ENCODE measurements around the gene SH3RF3.
A peak's percentile ranks its signal among the peaks of the same experiment; 100 is the strongest.

The SH3RF3 gene

DNA sequence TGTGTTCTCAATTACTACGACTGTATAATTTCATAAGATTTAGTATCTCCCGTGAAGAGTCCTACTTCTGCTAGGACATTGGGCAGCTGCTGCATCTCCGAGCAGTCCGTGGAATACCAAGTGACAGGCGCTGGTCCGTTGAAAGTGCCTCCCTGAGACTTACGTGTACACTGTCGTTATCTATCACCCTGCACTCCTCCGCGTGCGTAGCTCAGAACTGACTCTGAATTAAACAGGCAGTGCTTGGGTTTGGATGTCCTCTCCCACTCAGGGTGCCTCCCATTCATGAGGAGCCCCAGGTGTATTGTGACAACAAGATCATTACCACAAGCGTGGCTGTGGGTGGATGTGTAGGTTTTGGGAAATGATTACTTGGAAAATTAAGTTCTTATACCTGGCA lies 148.4 kb downstream of the SH3RF3 start:
- peak in 4 of 56 donors; percentile 14 to 28 (median 20) for DNase-seq

DNA sequence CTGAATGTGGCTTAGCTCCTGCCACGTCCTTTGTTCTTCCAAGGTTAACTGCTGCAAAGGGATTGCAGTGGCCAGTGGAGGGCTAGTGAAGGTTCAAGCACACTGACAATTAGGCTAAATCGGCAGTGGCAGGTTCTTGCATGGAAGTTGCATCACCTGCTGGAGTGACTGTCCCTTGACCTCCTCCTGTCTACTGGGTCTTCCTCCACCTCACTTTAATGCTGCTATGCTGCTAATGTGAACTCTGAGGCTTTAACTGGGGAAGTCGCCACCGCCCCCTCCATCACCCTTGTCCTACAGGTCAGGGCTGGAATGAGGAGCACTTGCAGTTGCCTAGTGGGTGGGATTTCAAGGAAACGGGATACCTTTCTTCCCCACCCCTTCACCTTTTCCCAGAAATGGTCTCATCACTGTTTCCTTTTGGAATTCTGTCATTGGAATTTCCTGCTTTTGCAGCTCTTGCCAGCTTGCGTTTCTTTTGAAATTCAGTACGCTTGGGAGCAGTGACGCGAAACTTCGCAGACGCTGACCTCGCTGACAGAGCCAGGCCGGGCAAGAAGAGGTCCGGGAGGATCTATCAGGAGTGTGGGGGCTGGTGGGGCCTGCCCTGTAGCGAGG lies 150.3 kb downstream of the SH3RF3 start:
- no peak for DNase-seq

DNA sequence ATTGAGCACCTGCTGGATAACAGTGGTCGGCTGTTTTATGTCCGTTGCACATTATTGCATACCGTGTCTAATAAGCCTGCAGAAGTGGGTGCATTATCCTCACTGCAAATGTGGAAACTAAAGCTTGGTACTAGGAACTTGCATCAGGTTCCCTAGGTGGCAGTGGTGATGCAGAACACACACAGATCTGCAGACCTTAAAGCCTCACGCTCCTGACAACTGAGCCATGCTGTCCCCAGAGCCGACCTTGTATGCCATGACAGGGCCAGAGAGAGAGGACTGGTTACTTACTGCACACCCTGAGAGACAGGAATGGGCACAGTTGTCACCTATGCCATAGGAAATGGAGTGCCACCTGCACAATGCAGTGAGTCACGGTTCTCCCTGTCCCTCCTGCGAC lies 151.8 kb downstream of the SH3RF3 start:
- peak in 1 of 56 donors; percentile 11 for DNase-seq

DNA sequence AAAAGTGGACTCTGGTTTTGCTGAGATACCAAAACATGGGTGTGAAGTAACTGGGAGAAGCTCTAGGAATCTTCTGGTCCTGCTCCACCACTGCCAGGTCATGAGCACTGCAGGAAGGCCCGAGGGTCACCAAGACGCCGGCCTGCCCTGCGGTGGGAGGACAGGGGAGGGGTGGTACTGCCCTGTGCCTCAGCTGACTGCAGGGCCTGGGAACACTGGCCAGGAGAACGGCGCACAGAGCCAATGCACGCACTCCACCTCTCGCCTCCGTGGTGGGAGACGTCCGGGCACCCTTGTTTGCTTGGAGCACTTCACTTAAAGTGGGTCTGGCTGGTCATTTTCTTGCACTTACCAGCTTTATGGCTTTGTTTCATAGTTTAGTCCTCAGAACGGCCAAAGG lies 153.4 kb downstream of the SH3RF3 start:
- DNase-seq: no peak

DNA sequence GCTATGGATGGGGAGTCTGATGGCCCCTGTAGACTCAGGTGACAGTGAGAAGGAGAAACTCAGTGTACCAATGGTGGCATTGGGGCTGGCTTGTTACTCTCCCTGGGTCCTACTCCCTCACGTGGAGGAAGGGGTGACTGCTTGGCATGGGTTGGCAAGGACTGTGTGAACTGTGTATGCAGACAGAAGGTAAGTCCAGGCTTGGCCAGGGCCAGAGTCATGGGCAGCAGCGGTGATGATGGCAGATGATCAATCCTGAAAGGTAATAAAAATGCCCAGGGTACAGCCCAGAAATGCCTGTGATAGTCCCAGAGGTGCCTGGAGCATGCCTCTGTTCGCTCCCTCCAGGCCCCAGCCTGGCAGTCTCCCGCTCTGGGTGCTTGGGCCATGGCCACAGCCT lies 153.9 kb downstream of the SH3RF3 start:
- DNase-seq: no peak

DNA sequence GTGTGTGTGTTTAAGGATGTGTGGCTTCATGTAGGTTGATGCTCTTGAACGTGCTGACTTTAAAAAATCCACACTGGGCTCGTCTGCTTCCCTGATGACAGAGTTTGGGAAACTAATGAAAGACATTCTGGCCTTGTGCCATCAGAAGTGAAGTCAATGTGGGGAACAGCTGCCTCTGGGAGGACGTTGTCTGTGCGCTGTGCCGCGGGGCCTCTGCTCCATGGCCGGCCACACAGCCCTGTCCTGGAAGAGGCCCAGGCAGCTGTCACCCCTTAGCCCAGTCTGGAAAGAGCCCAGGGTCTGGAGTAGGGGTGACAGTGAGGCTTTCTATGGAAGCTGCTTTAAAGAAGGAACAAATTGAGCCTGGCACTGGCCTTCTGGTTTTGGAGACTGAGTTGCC lies 155.8 kb downstream of the SH3RF3 start:
- peak in 8 of 56 donors; percentile 14 to 44 (median 35) for DNase-seq

DNA sequence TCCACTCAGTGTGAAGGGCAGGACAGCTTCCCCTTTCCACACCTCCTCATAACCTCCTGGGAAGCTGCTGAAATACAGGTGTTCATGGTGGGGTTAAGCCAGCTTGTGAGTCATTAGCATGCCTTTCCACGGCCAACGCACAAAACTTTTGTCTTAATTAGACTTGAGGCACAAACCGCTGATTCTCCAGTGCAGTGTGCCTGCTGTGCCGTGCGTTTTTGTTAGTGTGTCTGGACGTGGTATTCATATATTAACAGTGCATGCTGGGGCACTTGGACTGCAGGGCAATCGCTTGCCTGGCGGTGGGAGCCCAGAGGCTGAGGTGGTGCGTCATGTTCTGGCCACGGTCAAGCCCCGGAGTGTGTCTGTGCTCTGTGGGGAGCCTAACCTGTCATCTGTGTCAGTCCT lies 156.2 kb downstream of the SH3RF3 start:
- peak in 7 of 56 donors; percentile 10 to 44 (median 37) for DNase-seq

DNA sequence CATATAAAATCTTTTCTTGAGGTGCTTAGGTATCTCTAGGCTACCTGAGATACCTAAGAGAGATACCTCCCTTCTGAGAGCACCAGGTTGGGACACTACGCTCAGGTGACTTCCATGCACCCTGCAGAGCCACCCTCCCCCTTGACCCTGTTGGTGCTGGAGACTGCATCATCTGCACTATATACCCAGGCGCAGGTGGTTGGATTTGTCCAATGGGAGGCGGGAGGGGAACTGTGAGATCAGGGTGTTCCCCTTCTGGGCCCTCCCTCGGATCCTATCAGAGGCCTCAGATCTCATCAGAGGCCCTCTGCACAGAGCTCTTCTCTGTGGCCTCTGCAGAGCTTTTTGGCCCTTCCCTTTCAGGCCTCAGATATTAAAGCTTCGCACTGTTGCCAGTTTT lies 158.4 kb downstream of the SH3RF3 start:
- no peak for DNase-seq

DNA sequence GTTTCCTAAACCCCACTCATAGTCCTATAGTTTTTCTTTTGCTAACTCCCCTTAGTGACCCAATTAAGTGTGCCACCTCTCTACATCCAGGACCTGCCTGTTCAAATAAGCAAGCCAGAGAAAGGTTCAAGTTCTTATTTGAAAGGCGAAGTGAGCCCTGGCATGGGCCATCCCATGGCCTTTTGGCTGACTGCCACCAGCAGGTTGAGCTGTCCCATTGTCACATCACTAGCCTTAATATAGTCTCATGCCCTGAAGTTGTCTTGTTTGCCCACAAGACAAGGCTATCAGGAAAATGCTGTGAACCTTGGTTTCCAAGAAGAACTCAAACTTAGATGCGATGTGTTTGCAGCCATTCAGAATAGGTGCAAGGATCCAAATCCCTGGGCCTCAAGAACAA lies 158.8 kb downstream of the SH3RF3 start:
- no peak for DNase-seq

DNA sequence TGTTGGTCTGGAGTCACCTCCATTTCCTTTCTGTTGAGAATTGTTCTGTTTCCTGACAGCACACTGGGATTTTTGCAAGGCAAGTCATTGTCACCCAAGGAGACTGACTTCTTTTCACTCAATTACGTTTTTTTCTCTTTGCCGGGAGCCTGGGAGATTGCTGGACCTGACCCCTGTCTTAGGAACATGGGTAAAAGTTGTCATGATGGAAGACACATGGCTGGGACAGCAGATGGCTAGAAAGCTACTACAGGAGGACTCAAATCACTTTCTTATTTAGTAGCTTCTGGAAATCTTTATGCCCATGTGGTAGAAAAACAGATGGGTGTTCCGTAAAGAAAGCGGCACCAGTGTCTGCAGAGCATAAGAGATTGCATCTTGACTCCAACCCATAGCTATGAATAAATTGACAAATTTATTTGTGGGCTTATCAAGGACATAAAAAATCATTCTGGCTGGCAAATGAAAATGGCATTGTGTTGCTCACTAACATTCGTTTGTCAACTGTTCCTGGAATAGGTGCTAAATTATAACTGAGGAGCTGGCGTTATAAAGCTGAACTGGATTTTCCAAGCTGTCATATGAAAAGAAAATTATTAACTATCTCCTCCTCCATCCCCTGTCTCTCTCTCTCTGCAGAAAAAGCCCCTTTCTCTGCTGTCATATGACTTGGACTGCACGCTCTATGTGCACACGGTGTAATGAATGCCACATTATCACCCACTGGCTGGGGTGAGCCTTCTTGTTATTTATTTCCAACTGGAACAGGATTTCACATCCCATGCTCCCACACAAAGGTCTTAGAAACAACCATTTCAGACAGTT lies 159.8 kb downstream of the SH3RF3 start:
- peak in 2 of 56 donors; percentile 12 to 16 for DNase-seq

DNA sequence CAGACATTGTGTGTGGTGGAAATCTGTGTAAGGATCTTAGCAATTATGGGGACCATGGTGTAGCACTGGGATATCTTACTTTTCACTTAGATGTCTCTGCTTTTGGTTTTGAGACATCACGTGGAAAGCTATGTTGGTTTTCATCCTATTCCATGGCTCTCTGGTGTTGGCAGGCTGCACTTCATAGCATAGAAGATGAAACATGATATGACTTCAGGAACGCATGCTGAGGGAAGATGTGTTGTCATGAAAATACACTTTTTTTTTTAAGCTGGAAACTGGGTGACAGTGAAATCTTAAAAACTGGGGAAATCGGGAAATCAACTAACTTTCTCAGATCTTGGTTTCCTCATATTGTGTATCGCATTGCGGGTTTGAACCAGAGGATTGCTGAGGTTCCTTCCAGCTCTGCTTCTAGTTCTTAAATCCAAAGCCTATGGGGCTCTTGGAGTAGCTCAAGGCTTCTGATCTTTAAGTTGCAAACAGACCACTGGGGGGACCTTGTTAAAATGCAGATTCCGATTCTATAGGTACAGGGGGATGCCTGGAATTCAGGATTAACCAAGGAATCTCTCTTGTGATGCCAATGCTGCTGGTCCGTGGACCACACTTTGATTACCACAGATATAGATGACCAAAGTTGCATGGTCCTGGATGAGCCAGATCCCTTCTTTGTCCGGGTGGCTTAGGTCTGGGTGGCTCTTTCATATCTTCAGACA lies 160.7 kb downstream of the SH3RF3 start:
- DNase-seq: no peak

DNA sequence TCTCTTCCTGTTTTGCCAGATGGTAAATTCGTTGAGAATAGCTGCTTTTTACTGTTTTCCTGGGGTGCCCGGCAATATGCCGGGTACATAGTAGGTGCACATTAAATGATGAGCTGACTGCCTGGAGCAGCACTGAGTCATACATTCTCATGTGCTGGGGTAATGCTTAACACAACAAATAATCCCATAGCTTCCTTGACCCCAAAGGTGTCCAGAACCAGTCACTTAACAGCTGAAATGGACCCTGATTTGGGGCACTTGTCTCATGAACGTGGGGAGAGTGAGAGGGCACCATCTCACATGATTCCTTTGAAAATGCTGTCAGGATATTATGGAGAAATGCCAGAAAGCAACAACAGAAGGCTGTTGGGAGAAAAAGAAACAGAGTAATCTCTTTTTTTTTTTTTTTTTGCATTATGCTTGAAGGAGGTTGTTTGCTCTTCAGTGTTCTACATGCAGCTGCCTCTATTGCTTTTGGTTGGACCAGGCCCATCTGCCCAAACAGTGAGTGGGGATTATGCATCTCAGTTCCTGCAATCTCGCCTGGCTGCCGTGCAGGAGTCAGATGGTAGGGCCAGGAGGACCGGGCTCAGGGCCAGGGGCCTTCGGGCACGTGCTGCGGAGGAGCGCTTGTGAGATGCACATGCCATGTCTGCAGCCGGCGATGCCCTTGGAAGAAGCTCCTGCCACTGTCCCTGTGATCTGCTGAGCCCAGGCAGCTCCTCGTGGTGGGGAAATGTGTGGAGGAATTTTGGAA lies 162.1 kb downstream of the SH3RF3 start:
- DNase-seq: peak in 24 of 56 donors; percentile 6 to 51 (median 23)

DNA sequence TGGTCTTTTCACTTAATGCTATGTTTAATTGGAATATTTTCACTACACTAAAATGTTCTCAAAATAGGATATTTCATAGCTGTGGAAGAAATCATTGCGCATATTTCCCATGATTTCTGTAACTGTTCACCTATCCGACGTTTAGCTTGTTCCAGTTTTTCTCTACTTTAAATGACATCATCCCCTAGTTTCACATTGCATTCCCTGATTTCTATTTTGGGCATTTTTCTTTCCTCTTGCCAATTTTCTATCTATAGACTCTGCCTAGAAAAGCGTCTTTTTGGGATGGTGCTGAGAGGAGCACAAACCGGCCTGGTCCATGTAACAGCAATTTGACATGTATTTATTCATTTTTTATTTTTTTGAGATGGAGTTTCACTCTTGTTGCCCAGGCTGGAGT lies 163.4 kb downstream of the SH3RF3 start:
- no peak for DNase-seq

DNA sequence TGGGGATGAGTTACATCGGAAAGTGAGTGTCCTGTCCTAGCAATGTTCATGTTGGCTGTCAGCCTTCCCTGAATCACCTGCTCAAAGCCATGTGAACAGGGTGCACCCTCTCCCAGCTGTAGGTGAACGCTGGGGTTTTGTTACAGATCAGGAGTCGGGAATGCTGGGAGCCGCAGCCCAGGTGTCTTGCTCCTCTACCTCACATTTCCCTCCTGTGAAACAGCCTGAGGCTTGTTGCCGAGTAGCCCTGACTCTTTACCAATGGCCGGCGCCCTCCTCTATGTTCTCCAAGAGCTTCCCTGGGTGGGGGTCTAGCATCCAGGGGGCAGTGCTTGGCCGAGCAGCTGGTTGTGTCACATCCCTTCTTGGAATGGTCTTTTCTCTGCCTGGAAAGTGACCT lies 164.7 kb downstream of the SH3RF3 start:
- DNase-seq: no peak

DNA sequence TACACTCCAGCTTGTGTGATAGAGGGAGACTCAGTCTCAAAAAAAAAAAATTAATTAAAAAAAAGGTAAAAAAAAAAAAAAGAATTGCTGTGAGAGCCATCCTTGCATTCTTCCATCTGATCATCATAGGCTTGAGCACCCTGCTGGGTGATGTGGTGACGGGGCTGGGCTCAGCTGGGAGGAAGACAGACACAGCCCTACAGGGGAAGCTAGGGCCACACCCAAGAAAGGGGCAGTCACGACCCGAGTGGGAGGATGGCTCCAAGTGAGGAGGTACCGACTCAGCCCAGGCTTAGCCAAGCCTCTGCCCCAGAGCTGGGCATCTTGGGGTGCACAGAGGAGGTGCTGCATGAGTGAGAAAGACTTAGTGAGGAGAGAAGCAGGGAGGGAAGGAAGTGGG lies 165.5 kb downstream of the SH3RF3 start:
- DNase-seq: no peak

DNA sequence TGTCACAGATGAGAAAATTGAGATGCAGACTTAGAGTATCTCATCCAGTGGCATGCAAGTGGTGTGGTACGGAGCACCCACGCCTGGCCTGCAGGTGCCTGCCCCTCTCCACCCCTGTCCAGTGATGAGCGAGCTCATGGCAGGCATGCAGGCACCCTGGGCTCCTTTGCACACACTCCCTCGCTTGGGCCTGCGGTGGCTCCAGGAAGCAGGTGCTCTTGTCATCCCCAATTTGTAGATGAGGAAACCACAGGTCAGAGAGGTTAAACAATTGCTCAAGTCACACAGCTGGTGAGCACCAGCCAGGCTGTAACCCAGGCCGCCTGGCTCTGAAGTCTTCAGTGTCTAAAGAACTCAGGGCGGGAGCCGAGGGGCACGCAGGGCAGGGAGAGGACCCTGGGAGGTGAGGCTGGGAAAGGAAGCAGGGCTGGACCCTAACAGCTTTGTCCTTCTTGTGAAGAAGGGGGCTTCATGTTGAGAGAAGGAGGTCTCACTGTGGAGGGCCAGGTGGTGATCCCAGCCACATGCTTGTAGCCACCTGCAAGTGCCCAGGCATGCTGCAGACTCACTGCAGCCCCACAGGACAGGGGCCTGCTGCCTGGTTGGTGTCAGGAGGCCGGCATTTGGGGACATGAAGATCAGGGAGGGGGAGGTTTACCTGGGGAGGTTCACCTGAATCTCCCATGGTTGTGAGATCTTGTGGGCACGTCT lies 166.2 kb downstream of the SH3RF3 start:
- DNase-seq: no peak

DNA sequence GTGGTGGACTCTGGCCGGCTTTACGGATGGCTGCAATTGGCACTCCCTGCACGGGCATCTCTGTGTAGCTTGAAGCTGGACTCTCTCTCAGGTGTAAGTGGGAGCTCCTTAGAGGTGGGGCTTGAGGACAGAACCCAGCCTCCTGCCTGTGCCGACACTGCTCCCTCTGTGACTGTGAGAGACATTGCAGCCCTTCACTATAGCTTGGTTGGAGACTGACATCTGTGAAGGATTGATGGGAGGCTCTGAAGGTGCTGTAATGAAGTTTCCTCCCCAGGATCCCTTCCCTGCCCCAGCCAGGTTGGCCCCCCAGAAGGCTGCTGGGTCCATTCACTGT lies 166.7 kb downstream of the SH3RF3 start:
- DNase-seq: no peak

DNA sequence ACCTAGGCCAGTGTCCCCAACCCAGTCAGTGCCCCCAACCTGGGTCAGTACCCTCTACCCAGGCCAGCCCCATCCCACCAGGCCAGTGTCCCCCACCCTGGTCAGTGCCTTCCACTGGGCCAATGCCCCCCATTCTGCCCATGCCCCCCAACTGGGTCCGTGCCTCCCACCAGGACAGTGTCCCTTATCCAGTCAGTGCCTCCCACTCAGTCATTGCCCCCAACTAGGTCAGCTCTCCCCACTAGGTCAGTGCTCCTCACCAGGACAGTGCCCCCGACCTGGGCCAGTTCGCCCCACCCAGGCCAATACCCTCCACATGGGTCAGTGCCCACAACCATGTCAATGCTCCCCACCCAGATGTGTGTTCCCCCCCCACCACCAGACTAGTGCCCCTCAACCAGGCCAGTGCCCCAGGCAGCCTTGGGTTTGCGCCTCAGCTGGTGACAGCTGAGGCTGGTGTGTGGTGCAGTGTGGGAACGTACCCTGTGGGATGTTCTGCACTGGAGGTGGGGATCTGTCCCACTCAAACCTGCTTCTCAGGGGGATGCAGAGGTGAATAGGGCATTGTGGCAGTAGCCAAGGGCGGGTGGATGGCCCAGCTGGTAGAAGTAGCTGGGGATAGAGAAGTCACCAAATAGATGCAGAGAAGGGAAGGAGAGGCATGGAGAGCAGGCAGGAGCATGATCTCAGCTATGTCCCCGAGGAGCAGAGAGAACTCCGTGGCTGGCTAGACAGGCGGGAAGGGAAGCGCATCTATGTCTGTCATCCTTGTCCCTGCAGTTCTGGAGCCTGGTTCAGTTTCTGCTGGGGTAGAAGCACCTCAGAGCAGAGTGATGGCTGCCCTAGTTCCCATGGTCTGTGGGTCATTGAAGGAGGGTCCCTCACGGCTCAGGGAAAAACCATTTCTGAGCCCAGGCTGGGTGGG lies 168.8 kb downstream of the SH3RF3 start:
- DNase-seq: no peak

DNA sequence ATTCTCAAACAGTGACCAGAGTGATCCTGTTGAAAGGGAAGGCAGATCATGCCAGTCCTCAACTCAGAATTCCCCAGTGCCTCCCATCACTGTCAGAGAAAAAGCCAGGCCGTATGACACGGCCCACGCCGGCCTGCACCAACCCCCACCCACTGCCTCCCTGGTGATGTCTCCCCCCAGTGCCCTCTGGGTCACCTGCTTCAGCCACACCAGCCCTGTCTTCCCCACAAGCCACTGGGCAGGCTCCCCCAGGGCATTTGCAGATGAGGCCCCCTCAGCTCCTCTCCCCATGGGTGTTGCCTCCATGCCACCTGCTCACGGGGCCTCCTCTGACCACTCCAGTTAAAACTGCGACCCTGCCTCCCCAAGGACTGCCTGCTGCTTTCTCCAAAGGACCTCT lies 169.8 kb downstream of the SH3RF3 start:
- no peak for DNase-seq

DNA sequence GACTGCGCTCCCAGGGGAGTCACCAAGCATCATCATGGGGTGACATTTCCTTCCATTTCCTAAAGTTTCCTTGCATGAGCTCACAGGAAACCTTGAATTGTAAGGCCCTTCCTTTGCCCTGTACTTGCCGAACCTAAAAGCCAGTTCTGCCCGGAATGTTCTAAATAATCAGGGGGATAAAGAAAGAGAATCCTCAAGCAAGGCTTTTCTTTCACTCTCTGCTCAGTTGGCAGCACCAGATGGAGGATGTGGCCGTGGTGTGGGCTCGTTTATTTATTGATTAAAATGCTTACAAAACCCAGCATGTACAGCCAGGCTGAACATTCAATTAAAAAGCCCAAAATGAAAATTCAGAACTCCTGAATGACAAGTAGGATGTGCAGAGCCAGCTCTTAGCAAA lies 170.5 kb downstream of the SH3RF3 start:
- DNase-seq: no peak
